Fibroblast of skin of right biceps (primary cell): Measurements from ENCODE around the gene CDH20.

Experiments
- DNase-seq: peaks from one replicate; pipeline ENCODE4 v3.0.0-alpha.2; 2013

The CDH20 gene

GRCh38 chr18:61333271-61333745, at the start of gene CDH20:
TSS of gene CDH20 (plus strand) at chr18:61333430.
- DNase-seq = no peak

- no peak for DNase-seq
These were observed 49.2 kb upstream of the CDH20 start for GRCh38 chr18:61284039-61284438.

GRCh38 chr18:61285777-61286176, 47.5 kb upstream of the CDH20 start:
- no peak for DNase-seq

DNA sequence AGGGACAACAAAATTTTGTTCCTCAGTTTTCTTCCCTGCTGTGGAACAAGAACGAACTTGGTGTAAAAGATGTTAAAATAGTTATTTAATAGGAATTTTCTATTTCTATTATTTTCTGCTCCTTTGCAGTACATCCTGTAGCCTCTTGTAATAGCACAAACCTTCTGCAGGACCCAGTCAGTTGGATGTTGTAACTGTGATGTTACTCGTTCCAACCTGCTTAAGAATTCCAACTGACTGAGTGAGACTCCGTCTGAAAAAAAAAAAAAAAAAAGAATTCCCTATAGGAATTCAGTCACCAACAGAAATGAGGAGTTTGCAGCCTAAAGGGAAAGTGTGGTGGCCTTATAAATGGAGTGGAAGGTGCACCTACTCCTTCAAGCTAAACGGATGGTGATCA, 46.4 kb upstream of the CDH20 start:
- DNase-seq = no peak

GRCh38 chr18:61290616-61291015, 42.6 kb upstream of the CDH20 start:
- DNase-seq = no peak

DNA sequence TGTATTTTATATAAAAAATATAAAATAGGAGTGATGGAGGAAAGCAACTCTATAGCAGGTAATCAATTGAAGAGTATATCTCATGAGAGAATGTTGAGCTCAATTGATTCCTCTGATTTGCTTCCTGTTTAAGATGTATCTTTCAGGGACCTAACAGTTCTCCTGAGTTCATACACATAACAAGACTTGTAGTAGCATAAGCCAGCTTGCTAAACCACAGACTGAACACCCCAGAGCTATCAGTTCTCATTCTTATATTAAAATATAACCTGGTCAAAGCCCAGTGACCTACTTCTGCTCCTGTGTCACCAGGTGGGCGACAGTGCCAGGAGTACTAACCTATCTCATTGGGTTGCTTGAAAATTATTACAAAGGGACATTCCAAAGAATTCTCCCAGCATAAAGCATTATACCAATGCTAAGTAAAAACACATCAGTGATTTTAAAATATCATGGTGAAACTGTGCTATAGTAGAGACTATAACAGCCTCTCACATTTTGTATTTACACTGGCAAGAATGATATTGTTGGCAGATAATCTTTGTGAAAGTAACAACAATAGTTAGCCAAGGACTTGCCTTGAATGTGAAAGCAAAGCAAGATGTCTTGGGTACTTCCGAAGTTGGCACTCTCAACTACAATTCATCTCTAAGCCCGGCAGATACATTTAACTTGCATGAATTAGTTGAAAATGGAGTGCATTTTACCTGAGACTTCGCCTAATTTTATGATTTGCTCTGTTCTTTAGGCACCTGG, 40.8 kb upstream of the CDH20 start:
- no peak for DNase-seq

DNA sequence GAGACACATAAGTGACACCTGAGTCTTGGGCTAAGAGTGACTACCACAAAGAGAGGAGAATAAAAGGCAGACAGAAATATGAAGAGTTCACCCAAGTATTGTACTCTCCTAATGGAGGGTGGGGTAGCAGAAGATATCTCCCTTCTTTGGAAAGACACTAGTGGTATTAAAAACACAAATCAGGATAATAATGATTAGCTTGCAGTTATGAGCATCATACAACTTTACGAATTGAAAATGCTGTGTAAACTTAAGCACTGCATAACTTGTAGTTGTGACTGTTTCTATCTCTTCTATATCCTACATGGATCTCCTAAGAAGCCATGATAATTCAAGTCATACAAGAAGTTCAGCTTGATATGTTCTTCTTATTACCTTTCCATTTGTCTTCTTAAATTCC, 38.1 kb upstream of the CDH20 start:
- DNase-seq = no peak

- no peak for DNase-seq
These were observed 25.2 kb upstream of the CDH20 start for GRCh38 chr18:61308004-61308403.

DNA sequence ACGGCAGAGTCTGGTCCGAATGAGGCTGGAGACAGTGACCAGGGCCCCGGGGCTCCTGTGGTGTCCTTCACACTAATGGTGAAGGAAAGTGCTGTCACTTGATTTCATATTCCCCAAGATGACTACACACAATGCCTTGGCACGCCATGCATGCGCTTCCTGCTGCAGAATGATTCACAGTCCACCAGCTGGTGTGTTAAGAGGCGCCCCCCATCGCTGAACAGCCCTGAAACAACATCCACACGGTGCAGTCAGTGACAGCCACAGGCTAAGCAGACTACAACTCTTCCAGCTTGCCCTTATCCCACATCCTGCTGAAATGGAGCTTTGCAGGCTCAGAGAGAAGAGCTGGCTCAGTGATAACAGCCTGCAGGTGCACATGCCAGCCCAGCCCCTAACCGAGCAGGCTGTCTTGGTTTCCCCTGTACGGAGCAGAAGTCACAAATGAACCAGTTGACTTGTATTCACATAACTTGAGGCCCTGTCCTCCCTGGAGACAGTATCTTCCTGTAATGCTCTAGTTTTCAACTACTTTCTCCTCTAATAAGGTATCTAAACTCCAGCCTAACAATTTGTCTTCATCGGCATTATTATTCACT, 24.3 kb upstream of the CDH20 start:
- DNase-seq = peak; percentile 13

- peak; percentile 67 for DNase-seq
These were observed 10.9 kb upstream of the CDH20 start for GRCh38 chr18:61322265-61322873.

- DNase-seq = peak; percentile 34
These were observed 9.3 kb upstream of the CDH20 start for GRCh38 chr18:61323951-61324350.

DNA sequence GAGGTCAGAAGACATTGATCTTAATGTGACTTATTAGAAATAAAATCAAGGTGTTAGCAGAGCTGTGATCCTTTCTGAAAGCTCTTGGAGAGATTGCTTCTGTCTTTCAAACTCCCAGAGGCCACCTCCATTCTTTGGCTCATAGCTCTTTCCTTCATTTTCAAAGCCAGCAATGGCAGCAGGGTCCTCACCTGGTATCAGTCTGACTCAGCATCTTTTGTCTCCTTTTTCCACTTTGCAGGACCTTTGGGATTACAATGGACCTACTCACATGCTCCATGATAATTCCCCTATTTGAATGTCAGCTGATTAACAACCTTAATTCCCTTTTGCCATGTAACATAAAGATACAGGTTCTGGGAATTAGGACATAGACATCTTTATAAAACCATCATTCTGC, 6.8 kb upstream of the CDH20 start:
- DNase-seq = no peak

GRCh38 chr18:61329398-61329797, 3.8 kb upstream of the CDH20 start:
- DNase-seq = no peak

- DNase-seq = no peak
These were observed 2.2 kb upstream of the CDH20 start for GRCh38 chr18:61331051-61331450.

DNA sequence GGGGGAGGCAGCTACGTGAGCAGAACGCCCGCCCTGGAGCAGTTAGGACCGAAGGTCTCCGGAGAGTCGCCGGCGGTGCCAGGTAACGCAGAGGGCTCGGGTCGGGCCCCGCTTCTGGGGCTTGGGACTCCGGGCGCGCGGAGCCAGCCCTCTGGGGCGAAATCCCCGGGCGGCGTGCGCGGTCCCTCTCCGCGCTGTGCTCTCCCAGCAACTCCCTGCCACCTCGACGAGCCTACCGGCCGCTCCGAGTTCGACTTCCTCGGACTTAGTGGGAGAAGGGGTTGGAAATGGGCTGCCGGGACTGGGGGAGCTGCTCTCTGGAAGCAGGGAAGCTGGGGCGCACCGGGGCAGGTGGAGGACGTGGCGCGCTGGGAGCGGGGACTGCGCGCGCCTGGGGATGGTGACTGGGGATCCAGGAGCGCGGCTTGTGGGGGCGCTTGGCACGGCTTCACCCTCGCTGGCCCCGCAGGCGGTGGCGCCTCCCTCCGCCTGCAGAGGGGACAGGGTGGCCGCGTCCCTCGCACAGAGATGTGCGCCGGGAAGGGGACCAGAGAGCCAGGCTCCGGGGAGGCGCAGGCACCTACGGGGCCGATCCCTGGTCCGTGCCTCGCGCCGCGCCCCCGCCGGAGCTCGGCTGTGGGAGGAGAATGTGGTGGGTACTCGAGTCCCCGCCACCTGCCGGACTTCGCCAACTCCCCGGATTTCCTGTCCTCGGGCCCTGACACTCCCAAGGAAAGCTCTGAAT, 688 bp downstream of the CDH20 start:
- peak; percentile 19 for DNase-seq

DNA sequence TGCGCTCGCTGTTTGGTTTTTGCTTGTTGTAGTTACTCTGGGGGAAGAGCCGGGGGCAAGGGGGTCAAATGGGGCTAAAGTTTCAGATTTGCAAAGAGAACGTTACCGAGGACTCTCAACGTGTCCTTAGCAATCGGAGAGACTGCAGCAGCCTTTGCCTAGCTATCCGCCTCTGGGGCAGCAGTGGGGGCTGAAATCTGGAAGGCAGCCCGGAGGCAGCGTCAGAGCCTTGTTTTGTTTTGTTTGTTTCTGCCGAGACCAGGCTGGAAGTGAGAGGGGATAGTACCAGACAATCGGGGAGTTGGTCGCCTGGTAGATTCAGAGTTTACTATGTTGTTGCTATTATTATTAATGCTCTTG, 1.2 kb downstream of the CDH20 start:
- DNase-seq = no peak

DNA sequence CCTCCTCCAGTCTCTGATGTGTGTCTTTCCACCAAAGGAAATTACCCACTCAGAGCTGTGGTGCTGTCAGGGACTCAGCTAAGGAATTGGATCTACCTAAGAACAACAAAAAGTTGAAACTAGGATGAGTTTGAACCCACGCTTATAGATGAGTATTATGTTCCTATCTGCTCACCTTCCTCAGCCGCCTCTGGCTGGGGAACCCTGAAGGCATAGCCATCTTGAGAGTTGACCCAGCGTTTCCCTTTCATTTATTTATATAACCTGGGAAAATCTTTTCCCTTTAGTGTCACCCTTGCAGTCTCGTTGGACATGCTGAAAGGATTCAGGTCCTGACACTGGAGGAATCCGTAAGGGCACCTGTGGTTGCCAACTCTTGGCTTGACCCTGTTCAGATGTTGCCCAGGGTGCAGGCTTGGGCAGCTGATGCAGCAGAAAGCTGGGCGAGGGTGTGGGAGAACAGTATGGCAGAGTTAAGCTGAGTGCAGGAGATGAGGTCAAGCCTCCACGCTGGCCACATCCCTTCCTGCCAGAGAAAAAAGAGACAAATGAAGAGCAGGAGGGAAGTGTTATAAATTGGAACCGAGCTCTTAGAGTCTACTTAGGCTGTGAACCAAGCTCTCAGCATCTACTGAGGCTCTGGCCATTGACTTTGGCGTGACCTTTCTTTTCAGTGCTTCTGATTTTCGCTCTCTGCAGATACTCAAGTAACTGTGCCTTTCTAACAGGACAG, 1.9 kb downstream of the CDH20 start:
- DNase-seq = no peak

DNA sequence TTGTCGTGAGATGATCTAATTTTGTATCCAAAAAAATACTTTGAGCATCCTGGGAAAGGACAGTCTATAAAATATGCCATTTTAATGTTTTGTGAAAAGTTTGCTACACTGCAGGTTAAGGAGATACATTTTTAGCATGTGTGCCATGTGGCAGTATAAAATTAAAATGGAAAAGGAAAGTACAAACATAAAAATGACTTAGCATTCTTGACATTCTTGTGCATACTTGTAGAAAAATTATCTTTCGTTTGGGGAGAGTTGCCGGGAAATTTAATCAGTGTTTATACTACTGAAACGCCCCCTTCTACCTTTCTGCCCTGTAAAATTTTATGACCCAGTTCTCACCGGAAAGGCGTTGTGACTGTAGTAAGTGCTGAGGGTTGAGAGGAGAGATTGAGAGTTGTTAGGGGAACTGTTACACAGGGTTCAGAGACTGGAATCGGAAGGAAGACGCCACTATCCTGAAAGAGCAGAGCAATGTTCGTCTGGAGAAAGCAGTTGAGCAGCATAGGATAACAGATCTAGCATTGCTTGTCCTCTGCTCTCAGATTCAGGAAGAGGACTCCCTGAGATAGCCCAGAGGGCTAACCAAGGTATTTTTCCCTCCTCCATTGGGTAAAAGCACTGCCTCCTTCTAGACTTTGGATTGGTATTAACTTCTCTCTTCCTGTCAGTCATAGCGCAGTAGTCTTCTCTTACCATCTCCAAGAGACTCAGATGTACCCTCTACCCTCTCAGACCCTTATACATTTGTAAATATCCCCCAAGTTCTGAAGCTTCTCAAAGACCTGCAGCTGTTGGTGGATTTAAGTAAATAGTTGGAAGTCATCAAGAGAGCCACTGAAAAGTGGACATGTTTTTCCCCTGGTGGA, 2.7 kb downstream of the CDH20 start:
- DNase-seq = peak; percentile 12

- DNase-seq = no peak
These were observed 3.5 kb downstream of the CDH20 start for GRCh38 chr18:61336766-61337165.

- no peak for DNase-seq
These were observed 4.3 kb downstream of the CDH20 start for GRCh38 chr18:61337527-61337926.

- DNase-seq = no peak
These were observed 6.9 kb downstream of the CDH20 start for GRCh38 chr18:61340148-61340547.

GRCh38 chr18:61348230-61348629, 15.0 kb downstream of the CDH20 start:
- peak; percentile 5 for DNase-seq
